HFF-Myc (cell line): ENCODE results near the gene P2RX7.

Source experiments
- DNase-seq: peaks from one replicate; pipeline ENCODE4 v3.0.0-alpha.2; 2011; ENCODE audit warnings: low read depth; ENCODE audit errors: extremely low read depth
- H3K4me3 ChIP-seq: replicated peaks from 2 replicates; pipeline ENCODE4 v1.5.1; 2011; ENCODE audit warnings: low read depth, mild to moderate bottlenecking, control low read depth, low read length
- TF ChIP-seq, protein P1 (sequence below): IDR thresholded peaks from 2 replicates; pipeline ENCODE4 v1.5.1; 2012; ENCODE audit warnings: mild to moderate bottlenecking, low read depth, low read length, control low read depth; ENCODE audit errors: missing control alignments

Gene P2RX7

DNA sequence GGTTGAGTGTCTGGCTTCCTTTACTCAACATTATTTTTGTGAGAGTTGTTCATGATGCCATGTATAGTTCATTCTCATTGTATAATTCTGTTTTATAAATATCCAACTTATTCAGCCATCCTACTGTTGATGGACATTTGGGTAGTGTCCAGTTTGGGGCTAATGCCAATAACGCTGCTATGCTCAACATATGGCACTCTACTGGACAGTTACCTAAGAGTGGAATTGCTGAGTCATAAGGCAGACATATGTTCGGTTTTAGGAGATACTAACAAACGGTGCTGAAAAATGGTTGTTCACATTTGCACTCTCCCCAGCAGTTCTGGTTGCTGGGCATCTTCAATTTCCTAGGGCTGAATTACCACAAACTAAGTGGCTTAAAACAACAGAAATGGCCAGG, 48.5 kb downstream of the P2RX7 start:
- H3K4me3 ChIP-seq = no peak overlapping the region
- TF ChIP-seq, protein P1, sequence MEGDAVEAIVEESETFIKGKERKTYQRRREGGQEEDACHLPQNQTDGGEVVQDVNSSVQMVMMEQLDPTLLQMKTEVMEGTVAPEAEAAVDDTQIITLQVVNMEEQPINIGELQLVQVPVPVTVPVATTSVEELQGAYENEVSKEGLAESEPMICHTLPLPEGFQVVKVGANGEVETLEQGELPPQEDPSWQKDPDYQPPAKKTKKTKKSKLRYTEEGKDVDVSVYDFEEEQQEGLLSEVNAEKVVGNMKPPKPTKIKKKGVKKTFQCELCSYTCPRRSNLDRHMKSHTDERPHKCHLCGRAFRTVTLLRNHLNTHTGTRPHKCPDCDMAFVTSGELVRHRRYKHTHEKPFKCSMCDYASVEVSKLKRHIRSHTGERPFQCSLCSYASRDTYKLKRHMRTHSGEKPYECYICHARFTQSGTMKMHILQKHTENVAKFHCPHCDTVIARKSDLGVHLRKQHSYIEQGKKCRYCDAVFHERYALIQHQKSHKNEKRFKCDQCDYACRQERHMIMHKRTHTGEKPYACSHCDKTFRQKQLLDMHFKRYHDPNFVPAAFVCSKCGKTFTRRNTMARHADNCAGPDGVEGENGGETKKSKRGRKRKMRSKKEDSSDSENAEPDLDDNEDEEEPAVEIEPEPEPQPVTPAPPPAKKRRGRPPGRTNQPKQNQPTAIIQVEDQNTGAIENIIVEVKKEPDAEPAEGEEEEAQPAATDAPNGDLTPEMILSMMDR = no peak
- DNase-seq = no peak

GRCh38 chr12:121182222-121182893, 49.7 kb downstream of the P2RX7 start:
- no peak overlapping the region for H3K4me3 ChIP-seq
- no peak for DNase-seq
- TF ChIP-seq, protein P1 = no peak

DNA sequence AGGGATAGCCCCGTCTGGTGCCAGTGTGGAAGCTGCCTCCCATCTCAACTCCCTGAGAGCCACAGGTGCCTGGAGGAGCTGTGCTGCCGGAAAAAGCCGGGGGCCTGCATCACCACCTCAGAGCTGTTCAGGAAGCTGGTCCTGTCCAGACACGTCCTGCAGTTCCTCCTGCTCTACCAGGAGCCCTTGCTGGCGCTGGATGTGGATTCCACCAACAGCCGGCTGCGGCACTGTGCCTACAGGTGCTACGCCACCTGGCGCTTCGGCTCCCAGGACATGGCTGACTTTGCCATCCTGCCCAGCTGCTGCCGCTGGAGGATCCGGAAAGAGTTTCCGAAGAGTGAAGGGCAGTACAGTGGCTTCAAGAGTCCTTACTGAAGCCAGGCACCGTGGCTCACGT, 51.7 kb downstream of the P2RX7 start:
- DNase-seq = no peak
- TF ChIP-seq, protein P1 = no peak
- H3K4me3 ChIP-seq = no peak overlapping the region

- DNase-seq = no peak
- TF ChIP-seq, protein P1 = no peak
Measured at GRCh38 chr12:121184984-121185889, 52.6 kb downstream of the P2RX7 start.

DNA sequence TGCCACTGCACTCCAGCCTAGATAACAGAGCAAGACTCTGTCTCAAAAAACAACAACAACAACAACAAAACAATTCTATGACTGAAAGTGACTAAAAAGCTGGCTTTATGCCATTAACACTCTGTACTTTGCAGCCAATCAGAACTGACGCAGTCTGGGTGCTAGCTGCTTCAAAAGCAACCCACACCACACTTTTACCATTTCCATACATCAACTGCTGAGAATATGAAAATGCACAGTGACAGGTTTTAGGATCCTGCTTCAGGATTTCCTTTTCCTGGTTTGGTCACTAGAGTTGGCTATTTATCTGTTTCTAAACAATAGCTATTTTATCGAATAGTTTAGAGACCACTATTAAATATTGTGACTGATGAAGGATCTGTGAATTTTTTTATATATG, 54.1 kb downstream of the P2RX7 start:
- TF ChIP-seq, protein P1 = no peak
- no peak for DNase-seq
- no peak overlapping the region for H3K4me3 ChIP-seq

More at GRCh38 chr12:121184984-121185889, 52.6 kb downstream of the P2RX7 start:
- no peak overlapping the region for H3K4me3 ChIP-seq

DNA sequence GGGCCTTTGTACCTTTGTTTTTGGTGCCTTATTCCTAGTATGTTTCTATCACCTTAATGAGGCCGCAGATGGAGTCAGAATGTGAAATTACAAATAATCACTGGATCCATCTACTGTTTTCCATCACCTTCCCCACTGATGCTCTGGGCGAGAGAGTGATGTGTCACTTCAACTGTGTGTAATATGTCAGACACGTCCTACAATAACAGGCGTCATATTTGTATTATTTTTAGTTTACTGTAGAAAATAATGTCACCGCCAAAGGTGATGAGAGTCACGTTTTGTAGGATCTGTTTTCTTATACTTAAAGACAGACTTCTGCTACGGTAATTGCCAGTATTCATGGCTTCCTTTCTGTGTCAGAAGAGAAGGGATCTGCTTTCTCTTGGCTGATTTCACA, 54.8 kb downstream of the P2RX7 start:
- DNase-seq = no peak
- H3K4me3 ChIP-seq = no peak overlapping the region
- TF ChIP-seq, protein P1 = no peak
